NOMO-1 treated with dmso at 0.1 percent for 144 hours (cell line): ENCODE data around the gene RRP1.
"Not testable (repeated sequence)": the region's sequence is repeated elsewhere in the genome, so short reads cannot be mapped to it uniquely, and the experiment has no call there.

ENCODE experiments used
- DNase-seq: peaks from one replicate; lab custom pipeline; 2025; ENCODE audit not compliant: unreplicated experiment; lab: John Stamatoyannopoulos, UW

The RRP1 gene

DNA sequence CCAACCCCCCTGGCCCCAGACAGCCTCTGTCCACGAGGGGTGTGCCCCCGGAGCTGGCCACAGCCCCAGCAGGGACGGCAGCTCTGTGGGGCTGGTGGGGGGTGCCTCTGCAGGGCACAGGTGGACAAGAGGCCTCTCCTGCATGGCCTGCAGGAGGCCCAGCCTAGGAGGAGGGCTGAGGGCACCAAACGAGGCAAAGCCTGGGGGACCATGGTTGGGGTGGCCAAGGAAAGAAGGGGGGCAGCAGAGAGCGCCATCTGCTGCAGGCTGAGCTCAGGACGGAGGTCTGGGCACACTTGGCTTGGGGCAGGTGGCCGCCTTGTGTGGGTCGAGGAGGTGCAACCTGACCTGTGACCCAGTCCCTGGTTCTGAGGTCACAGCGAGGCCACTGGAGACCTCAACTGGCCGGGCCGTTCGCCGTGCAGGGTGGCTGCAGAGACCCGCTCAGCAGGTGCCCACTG, 27.3 kb downstream of the RRP1 start:
- no peak for DNase-seq

DNA sequence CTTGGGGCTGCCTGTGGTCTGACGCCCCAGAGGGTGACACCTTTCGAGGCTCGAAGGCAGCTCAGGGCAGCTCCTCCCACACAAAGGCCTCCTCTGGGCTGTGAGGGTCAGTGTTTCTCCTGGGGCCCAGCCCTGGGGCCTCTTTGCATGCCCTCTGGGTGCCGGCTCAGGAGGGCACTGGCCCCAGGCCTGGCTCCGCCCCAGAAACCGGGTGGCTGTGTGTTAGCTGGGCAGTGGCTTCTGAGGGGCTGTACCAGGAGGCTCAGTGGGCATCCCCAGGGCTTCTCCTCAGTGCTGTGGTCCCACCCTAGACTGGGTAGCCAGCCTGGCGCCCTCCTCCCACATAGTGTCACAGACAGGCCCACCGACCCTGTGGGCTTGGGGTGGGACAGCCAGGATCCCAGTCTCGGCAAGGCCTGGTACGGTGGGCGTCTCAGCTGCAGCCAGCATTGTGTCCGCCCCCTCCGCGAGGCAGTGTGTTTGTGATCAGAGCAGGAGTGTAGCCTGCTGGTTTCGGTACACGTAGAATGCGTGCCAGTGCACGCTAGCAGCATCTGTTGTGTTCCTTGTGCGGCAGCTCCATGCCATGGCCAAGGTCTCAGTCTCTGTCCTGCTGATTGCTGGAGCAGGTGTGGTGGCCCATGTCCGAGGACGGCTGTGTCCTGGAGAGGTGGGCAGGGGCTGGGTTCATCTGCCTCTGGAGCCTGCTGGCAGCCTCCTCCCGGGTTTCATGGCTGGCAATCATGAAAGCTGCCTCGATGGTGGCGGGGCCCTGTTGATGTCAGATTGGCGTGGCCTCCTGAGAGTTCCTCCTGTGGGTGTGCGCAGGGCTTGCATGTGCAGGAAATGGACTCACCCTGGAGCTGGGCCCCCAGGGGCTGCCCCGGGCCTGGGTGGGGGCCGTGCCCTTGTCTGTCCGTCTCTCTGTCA, 28.0 kb downstream of the RRP1 start:
- no peak for DNase-seq

DNA sequence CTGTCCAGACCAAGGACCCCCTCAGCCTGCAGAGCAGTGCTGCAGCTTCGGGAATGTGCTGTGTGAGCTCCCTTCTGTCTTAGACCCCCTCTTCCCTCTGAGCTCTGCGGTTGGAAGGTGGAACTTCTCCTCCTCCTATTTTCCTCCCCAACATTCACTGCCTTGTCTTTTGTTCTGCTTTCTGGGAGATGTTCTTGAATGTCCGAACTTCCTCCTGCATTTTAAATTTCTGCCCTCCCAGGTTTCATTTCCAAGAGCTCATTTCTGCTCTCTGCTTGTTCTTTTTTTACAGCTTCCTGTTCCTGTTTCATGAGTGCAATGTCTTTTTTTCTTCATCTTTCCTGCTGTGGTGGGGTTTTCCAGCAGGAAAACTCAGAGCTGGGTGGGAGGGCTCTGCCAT, 29.3 kb downstream of the RRP1 start:
- DNase-seq, result peak; percentile 79

DNA sequence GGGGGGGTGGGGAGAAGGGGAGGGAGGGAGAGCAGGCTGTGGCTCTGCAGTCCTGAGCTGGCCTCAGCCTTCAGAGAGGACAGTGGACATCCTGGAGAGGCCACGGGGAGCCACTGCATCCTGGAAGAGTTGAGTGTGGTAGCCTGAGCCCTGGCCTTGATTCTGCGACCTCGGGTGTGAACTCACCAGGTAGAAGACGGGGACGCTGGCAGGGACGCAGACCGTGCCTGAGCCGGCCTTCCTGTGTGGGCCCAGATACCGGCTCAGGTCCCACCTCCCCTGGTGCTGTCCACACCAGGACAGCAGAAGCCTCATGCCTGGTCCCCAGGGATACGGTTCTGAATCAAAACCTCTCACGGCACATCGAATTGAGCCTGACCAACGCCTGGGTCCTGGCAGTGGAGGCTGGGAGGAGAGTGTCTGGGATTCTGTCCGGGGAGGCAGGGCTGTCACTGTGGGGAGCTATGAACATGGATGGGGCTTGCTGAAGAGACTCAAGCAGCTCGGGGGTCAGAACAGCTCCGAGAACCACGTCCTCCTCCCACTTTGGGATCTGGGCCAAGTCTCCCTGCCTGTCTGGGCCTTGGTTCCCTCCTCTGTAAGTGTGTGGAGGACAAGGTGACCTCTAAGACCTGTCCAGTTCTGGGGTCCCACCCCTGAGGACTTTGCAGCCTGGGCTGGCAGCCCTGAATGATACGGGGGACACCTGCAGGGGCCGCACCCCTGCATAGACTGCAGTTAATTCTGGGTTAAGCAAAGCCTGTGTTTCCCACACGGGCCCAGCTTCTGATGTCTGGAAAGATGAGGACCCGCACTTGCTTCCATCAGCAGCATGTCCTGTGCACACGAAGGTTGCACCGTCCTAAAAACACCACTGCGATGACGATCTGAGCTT, 30.4 kb downstream of the RRP1 start:
- no peak for DNase-seq

DNA sequence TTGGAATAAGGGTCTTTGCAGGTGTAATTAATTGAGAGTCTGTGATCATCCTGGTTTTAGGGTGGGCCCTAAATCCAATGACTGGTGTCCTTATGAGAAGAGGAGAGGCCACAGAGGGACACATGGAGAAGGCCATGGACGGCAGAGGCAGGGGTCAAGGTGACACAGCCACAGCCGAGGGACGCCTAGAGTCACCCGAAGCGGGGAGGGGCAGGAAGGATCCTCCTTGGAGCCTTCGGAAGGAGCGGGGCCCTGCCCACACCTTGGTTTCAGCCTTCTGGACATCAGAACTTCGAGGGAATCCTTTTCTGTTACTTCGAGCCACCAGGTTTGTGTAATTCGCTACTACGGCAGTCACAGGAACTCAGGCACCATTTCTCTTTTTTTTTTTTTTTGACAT, 31.1 kb downstream of the RRP1 start:
- no peak for DNase-seq

DNA sequence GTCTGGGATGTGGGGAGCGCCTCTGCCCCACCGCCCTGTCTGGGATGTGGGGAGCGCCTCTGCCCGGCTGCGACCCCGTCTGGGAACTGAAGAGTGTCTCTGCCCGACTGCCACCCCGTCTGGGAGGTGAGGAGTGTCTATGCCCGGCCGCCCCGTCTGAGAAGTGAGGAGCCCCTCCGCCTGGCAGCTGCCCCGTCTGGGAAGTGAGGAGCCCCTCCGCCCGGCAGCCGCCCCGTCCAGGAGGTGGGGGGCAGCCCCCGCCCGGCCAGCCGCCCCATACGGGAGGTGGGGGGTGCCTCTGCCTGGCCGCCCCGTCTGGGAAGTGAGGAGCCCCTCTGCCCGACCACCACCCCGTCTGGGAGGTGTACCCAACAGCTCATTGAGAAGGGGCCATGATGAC, 32.8 kb downstream of the RRP1 start:
- not testable (repeated sequence) for DNase-seq

DNA sequence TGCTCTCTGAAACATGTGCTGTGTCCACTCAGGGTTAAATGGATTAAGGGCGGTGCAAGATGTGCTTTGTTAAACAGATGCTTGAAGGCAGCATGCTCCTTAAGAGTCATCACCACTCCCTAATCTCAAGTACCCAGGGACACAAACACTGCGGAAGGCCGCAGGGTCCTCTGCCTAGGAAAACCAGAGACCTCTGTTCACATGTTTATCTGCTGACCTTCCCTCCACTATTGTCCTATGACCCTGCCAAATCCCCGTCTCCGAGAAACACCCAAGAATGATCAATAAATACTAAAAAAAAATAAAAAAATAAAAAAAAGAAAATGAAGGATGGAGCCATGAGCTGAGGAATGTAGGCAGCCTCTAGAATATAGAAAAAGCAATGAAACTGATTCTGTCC, 33.4 kb downstream of the RRP1 start:
- DNase-seq, result not testable (repeated sequence)

DNA sequence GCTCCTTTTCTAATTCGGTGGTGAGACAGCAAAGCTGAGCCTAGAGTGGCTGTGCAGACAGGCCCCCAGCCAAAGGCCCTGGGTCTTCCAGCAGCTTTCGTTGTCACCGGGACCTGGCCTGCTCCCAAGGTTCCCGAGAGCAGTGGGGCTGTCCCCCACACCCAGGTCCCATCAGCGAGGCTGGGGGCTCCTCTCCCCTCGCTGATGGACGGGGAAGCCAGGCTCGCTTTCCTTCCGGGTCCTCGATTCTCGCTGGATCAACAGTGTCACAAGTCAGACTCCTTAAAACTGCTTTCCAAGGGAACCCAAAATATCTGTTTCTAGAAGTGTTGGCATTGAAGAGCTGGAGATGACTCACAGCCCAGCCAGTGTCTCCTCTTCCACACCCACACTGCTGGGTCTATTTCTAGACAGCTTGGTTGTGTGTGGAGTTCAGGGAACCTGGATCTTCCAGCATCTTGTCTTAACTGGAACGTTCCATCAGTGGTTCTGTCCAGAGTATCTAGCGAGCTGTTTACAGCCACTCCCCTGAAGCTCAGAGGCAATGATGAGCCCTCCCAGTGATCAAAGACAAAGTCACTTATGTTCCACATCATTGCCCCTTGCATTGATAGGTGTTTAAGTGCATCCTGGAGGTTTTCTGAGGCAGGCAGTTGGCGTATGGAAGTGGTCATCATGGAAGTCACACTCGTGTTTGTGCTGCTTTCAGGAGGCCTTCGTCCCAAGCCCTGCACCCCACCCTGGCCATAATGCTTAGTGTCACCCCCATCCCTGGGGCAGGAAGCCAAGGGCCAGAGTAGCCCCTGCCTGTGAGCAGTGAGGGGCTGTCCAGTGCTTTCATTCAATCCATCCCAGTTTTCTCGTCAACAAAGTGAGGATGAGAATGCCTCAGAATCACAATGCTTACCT, 35.2 kb downstream of the RRP1 start:
- no peak for DNase-seq

DNA sequence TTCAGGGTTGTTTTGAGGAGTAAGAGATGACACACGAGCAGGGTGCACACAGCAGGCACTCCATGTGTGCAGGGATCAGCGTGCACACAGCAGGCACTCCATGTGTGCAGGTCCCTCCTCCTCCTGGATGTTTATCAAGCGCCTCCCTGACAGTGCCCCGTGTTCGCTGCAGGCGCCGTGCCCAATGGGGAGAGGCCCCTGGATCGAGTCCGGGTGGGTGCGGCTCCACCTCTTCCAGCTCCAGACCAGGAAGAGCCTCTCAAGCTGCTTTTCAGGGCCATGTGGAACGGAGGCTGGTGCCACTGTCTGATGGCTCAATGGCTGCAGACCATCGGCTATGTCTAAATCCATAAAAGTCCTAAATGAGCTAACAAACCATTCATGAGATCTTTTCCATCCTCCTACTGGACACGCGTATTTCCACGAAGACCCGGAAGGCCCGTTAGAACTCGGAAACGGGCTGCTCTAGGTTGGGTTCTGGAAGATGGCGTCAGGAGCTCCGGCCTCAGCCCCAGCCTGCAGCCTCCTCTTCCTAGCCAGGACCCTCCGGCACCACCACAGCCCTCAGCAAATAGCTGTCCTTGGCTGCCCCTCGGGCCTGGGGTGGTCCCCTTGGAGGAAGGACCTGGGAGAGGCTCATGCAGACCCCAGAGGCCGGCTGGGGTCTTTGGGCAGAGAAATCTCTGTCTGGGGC, 36.0 kb downstream of the RRP1 start:
- no peak for DNase-seq

DNA sequence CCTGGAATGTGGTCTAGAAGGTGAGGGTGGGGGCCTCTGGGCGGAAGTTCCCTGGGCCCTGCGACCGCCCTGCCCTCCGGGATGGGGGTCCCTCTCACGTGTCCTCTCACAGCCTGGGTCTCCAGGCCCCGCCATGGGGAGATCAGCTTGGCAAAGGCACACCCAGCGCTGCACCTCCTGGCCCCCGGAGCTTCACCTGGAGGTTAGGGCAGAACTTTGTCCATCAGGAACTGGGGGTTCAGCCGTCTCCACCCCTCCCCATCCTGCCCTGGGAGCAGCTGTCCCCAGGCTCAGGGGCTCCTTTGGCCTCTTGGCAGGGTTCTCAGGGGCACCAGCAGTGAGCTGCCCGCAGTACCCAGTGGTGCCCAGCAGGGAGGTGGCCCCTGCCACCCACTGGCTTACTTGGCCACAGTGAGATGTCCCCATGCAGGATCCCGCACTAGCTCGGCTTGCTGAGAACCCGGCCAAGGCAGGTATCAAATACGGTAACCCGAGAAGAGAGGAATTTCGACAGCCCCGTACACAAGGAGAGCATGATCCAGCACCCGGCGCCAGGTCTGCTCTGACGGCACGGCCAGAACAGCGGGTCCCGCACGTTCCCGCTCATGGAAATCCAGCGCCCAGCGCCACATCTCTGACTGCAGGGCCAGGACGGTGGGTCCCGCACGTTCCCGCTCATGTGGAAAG, 36.7 kb downstream of the RRP1 start:
- no peak for DNase-seq

DNA sequence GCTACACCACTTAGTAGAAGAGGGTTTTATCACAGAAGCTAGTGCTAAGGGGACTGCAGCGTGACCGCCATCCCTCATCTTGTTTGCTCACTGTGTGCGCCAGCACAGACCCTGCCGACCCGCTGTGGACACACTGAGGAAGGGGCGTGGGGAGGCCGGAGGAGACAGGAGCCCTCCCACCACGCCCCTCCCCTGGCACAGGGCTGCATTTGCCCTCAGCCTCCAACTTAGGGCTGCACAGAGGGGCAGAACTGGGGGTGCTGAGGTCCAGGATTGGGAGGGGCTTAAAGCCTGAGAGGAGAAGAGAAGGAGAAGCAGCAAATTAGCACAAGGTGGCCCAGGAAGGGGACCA, 37.2 kb downstream of the RRP1 start:
- DNase-seq, result no peak

DNA sequence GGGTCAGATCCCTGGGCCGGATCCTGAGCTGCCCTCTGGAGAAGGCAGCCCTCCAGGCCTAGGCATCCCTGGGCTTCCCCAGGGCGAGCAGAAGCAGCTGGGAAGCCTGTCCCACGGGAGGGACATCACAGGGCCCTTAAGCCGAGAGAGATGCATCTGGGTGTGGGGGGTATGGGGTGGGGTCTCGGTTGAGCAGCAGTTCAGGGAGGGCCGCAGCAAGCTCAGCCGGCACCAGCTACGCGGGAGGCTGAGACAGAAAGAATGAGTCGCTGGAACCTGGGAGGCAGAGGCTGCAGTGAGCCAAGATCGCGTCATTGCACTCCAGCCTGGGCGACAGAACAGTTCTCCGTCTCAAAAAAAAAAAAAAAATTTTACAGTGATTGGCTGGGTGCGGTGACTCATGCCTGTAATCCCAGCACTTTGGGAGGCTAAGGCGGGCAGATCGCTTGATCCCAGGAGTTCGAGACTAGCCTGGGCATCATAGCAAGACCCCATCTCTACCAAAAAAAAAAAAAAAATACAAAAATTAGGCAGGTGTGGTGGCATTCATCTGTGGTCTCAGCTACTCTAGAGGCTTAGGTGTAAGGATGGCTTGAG, 37.7 kb downstream of the RRP1 start:
- DNase-seq, result no peak

DNA sequence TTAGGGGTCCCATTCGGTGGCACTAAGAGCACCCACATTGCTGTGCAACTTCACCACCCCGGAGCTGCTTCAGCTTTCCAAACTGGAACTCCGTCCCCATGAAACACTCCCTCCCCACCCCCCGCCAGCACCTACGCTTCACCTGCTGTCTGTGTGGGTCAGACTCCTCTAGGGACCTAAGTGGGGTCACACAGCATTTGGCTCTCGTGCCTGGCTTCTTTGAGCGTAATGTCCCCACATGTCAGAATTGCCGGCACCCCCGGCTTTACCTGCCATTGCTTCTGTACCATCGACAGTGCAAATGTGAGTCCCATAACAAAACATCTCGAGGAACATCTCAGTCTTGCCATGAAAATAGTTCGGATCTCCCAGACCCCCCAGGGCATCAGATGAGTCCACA, 39.8 kb downstream of the RRP1 start:
- no peak for DNase-seq

DNA sequence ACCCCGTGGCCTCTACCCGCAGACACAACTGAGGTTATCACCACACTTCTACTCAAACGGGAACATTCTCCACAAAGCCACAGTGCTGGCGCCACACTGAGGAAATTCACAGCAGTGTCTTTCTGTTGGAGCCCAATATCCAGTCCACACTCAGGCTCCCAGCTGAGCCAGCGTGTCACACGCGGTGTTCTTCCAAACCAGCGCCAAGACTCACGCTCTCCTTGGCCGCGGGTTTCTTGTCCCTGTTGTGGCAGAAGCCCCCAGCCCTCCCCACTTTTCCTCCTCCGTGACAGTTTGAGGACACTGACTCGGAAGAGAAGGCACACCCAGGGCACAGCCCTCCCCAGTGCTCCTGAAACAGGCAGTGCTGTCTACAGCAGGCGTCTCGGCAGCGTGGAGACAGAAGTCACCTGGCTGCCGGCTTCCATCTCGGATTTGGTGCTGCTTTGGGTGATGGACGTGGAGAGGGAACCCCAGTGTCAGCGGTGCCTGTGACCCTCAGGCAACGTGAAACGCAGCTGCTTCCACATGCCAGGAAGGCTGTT, 40.3 kb downstream of the RRP1 start:
- DNase-seq, result peak; percentile 45

DNA sequence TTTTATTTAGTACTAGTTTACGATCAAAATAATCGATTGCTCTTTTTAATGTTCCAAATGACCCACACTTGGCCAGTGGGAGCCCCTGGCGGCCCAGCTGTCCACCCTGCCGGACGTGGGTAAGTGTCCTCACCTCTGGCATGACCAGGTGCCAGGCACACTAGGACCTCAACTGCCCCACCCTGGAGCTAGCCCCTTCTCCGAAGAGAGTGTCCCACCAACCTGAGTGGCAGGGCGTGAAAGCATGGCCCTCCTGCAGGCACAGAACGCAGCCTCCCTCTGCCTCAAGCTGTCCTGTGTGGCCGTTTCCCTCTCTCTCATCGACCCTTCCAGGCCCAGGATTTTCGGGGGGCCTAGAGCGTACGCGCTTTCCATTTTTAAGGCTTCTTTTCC, 42.8 kb downstream of the RRP1 start:
- DNase-seq, result no peak

DNA sequence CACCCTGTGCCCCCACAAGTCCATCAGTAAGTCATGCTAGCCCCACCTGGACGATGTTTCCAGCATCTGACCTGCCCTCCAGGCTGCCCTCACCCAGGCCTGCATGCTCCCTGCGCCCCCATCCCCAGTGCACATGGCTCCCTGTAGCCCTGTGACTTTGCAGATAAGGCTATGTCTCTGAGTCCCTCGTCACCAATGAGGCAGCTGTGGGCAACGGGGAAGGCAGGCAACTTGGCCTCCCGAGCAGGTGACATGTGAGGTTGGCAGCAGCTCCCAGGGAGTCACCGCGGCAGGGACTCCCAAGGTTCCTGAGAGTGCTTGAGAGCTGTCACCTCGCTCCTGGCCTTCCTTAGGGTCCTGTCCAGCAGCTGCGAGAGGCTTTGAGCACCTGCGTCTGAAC, 43.3 kb downstream of the RRP1 start:
- DNase-seq, result no peak

DNA sequence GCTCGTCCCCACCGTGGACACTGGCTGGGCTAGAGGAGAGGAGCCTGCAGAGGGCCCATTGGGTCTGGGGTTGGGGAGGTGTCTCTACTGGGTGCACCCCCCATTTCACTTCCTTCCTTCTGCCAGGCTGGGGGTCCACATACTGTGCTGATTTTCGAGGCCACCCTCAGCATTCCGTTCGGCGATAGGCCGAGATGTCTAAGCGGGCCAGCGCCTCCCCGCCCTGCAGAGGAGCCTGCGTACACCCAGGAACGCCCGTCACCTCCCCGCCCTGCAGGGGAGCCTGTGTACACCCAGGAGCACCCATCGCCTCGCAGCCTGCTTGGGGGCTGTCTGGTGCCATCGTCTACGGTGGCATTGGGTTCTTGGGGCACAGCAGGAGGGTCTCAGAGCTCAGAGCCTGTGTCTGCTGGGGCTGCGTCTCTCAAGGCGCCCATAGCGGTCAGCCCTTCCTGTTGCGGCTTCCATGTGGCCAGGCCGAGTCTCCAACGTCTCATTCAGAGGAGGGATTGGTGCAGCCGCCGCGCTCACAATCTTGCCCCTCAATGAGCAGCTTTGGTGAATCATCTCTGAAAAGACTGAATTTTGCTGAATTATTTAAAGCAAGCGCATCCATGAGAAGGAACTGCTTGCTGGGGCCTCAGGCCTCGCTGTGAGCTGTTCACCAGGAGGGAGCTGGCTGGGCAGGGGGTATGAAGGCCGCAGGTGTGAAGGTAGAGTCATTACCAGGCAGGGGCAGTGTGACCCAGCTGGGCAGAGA, 44.9 kb downstream of the RRP1 start:
- no peak for DNase-seq

DNA sequence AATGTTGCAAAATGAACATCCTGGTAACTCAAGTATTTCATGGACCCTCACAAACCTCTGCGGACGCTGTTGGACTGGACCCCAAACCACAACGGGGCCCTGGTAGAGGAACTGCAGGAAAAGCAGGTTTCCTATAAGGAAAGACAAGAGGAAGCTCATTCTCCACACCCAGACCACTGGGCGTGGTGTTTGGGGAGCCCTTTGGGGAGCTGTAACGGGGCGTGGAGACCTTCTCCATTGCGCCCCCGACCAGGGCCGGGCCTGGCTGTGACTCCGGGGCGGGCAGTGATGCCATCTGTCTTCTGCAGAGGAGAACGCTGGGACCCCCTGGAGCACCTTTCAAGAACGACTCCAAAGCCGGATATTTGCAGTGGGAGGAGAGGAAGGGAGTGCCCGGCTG, 45.7 kb downstream of the RRP1 start:
- no peak for DNase-seq
